GM18909 (cell line): Measurements from ENCODE around the gene NACC1.

ENCODE experiments used
- ATAC-seq: cut with Tn5 transposase; IDR thresholded peaks from one replicate; pipeline ENCODE4 v1.9.1; 2021; ENCODE audit warnings: mild to moderate bottlenecking; ENCODE audit not compliant: unreplicated experiment, poor library complexity

NACC1 gene

DNA sequence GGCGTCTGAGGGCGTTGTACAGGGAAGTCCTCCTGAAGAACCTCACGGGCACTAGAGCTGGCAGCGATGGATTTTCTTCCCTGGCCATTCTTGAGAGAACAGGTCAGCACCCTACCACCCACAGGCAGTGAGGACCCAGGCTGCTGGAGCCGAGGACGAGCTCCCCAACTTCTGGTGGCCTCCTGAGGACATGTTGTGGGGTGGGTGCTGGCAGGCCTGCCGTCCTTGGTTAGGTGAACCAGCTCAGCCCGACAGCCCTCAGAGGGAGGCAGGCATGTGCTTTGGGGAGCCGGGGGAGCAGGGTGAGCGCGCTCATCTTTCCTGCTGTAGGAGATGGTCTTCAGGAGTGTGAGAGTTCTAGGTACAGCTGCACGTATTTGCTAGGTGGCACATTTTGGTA is 30.8 kb upstream of the NACC1 start:
- ATAC-seq: no peak

DNA sequence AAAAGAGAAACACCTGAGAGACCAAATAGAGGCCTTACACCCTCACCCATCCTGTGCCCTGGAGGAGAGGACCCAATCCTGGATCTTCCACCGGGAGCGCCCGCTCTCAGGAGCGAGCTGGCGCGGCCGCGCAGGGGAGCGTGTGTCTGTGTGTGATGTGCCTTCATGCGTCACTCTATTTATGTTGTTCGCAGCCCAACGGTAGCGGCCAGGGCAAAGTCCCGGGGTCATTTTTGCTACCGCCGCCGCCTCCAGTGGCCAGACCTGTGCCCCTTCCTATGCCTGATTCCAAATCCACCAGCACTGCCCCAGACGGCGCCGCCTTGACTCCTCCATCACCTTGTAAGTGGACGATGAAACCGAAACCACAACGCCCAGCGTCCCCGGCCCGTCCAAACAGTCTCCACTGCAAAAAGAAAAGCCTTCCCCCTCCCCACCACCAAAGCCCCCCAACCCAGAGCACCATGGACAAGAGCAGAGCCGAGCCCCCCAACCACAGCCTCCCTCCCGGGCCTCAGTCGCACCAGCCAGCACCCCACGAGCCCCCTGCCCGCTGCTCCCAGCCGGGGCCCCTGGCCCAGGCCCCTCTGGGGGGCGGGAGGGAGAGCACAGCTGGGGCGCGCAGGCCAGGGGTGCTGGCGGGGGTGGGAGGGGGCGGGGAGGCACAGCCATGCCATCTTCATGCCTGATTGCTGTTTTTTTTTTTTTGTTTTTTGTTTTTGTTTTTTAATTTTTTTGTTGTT is 30.1 kb upstream of the NACC1 start:
- ATAC-seq: no peak

DNA sequence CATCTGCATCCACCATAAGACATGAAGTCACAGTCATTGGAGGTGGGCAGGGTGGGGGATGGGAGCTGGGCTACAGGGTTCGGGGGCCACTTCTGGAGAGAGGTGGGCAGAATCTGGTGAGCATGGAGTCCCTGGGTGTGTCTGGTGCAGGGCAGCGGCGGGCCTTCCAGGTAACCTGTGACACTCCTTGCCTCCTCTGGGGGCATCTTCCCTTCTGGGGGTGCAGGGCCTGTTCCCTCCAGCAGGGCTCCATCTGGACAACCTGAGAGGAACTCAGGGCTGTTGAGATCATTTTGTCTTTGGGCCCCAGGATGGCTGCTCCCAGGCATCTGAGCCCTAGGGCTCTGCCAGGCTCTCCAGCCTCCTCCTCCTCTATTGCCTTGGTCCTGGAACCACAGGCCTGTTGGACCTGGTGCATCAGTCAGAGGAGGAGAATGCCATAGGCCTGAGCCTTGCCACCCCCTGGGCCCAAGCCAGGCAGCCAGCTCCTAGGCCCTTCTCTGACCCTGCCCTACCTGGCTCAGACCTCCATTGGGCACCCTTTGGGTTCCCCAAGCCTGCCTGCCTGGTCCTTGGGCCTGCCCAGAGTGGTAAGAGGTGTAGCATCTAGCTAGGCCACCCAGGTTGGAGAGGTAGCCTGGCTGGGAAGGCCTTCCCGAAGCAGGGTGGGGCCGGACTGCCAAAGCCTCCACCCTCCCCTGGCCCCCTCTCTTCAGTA is 28.8 kb upstream of the NACC1 start:
- ATAC-seq: no peak

DNA sequence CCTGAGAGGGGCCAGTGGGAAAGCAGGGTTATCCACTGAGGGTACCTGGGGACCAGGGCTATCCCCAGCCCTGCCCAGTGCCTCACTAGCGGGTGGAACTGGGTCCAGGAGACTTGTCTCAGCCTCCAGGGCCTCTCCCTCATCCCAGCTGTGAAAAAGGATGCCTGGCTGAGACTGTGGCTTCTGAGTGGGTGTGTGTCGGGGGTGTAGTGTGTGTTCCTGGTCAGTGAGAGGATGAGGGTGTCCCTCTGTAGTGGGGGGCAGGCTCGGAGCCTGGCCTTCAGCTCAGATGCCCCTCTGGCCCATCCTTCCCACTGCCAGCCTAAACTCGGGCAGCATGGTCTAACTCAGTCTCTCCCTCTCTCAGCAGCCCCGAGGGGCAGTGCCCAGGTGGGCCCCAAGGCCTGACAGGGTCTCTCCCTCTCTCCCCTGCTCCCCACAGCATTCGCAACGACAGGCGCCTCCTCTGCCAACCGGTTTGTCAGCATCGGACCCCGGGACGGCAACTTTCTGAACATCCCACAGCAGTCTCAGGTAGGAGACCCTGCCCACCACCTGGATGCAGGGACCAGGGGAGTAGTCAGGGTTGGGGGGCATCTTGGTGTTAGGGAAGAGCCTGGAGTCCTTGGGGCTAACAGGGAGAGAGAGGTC is 28.1 kb upstream of the NACC1 start:
- ATAC-seq: no peak

DNA sequence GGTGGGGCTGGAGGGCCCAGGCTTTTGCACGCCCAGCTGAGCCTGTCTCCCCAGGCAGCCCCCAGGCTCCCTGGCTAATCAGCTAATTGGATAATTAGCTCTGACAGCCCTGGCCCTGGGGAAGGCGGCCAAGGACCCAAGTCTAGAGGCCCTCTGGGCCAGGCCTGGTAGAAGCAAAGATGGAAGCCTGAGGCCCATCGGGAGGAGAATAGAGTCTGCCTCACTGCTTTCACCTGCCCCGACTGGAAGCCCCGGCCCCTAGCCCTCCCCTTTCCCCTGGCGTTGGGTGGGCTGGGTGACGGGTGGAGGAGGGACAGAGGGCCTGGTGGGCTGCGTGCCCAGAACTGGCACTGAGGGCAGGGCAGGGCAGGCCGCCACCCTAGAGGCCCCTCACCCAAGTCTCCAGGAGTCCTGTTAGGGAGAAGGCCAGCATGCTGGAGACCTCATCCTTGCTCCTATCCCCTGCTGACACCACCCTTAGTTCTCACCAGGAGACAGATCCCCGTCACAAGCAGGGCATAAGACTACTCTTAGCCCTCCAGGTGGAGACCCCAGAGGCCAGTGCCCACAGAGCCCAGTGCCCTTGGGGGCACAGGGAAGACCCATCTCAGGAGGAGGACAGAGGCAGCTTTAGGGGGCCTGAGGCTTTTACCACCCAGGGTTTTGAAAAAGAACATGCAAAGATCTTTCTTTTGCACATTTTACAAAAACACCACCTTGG is 27.4 kb upstream of the NACC1 start:
- ATAC-seq: no peak

DNA sequence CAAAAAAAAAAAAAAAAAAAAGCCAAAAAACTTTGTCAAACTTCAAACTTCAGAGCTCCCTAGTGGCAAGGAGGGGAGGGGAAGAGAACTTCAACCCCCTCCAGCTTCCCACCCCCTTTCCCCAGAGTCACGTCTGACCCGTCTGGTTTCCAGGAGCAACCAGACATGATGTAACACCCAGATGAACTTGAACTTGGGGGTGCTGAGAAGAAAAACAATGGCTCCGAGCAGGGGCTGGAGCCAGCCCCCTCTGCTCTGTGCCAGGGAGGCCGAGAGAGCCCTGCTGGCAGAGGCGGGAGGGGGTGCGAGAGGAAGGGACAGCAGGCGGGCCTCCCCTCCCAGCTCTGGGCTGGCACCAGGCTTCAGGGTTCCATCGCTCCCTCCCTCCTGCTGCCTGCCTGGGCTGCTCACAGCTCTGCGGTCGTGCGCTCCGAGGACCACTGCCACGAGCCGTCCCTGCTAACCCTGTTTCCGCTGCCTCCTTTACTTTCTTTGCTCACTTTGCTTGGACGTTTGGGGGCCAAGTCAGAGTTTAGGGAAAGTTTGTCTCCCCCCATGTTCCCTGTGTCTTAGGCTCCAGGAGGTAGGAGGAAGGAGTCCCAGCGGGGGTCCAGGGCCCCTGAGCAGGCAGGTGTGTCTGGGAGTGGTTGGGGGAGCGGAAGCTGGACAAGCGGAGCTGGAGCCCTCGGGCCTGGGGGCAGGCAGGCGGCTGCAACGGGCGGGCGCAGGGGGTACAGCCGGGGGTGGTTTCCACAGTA is 26.5 kb upstream of the NACC1 start:
- no peak for ATAC-seq

DNA sequence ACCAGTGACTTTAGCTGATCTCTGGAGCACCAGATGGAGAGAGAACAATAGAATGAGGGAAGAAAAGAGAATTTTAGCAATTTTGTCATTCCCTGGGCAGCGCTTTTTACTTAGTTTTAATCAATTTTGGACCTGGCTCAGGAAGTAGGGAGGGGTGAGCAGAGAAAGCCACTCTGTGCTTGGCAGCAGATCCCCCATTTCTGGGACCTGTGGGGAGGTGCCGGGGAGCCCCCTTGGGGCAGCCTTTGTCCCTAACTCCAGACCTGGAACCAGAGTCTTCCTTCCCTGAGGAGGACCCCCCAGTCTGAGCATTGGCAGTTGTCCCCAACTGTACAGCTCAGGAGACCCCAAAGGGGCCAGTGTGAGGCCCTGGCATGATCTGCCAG is 25.9 kb upstream of the NACC1 start:
- ATAC-seq: no peak

DNA sequence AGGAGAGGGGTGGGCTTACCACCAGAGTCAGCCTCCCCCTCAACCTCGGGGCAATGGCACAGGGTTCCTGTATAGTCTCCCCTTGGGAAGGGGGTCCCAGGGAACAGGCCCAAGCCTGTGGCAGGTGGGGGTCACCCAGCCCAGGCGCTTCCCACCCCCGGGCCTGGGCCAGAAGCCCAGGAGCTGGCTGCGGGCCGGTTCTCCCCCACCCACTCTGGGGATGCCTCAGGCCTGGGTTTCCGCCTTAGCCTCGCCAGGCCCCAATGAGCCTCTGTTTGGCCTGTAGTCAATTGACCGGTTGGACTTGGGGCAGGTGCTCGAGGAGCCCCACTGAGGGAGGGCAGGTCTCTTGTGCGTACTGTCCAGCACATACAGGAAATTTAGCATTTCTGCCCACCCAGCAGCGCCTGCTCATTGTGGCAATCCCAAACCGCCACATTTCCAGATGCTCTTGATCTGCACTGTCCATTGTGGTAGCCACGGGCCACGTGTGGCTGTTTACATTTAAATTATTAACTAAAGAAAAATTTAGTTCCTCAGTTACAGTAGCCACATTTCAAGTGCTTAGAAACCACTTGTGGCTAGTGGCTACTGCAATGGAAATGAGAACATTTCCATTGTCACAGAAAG is 25.3 kb upstream of the NACC1 start:
- ATAC-seq: no peak

DNA sequence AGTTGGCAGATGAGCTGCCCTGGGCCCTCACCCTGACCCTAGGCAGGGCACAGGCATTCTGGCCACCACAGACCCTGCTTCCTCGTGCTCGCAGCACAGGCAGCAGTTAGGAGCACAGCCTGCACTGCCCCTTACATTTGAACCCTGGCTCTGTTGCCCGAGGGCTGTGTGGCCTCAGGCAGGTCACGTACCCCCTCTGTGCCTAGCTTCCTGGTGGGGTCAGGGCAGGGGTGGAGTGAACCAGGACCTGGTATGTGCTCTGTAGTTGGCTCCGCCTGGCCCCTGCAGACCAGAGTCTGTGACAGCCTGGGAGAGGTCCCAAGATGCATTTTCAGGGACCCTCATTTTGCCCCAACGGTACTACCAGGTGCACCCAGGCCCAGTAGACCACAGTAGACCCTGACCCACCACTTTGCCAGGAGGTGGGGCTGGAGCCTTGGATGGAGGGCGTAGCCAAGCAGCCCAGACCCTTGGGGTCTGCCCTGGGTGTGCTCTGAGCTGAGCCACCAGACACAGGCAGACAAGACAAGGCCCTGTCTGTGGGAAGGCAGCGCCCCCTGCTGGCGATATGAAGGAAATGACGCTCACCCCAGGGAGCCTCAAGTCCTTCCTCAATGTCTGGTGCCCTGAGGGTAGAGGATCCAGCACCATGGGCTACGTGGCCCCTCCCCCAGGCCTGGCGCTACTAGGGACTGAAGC is 24.5 kb upstream of the NACC1 start:
- no peak for ATAC-seq

DNA sequence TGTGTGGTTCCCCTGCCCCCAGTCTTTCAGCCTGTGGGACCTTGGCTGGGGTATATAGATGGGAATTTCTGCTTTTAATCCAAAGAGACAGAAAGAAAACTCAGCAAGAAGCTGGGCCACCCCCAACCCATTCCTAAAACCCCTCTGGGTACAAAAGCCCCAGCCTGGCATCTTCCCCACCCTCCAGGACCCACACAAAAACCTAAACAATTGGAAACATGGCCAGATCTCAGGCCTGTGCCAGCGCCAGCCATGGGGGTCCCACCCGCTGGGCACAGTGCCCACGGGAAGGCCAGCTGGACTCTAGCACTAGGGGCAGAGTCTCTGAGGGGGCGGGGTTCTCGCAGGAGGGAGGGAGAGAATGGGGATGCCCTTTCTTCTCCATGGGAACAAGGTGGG is 24.0 kb upstream of the NACC1 start:
- no peak for ATAC-seq

DNA sequence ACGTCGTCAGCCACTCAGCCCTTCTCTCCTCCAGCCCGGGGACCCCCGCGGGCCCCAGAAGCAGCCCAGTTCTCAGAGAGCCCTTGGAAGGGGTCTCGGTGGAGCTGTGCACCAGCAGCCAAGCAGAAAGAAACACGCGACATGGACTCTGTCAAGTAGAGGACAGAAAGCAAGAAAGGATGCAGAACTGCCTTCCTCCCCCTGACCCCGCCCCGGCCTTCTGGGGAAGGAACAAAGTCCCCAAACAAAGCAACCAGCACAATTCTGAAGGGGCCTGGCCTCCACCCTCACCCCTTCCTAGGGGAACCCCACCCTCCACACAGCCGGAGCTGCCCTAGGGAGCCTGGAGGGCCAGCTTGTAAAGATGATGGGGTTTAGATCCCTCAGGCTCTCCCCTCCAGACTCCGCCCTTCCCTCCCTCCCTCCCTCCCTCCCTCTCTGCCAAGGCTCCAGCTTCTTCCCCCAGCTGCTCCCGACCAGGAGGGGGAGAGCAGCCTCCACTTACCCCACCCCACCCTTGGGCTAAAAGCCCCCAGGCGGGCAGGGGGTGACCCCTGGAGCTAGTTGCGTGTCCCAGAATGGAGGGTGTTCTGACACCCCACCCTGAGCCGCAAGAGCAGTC is 23.2 kb upstream of the NACC1 start:
- no peak for ATAC-seq

DNA sequence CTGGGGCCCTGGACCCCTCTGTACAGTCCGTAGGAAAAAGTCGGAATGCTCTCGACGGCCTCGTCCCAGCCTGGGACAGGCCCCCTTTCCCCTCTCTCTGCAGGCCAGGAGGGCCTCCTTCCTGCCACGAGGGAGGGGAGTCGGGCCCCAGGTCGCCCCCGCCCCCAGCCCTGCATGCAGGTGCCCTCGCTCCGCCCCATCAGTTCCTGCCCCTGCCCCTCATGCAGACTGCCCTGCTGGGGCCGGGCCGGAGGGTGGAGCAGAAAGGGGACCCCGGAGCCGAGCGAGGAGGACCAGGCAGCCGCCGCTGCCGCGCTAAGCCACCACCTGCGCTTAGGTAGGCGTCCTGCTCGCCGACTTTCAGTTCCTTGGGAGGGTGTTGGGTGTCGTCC is 22.7 kb upstream of the NACC1 start:
- ATAC-seq: no peak

DNA sequence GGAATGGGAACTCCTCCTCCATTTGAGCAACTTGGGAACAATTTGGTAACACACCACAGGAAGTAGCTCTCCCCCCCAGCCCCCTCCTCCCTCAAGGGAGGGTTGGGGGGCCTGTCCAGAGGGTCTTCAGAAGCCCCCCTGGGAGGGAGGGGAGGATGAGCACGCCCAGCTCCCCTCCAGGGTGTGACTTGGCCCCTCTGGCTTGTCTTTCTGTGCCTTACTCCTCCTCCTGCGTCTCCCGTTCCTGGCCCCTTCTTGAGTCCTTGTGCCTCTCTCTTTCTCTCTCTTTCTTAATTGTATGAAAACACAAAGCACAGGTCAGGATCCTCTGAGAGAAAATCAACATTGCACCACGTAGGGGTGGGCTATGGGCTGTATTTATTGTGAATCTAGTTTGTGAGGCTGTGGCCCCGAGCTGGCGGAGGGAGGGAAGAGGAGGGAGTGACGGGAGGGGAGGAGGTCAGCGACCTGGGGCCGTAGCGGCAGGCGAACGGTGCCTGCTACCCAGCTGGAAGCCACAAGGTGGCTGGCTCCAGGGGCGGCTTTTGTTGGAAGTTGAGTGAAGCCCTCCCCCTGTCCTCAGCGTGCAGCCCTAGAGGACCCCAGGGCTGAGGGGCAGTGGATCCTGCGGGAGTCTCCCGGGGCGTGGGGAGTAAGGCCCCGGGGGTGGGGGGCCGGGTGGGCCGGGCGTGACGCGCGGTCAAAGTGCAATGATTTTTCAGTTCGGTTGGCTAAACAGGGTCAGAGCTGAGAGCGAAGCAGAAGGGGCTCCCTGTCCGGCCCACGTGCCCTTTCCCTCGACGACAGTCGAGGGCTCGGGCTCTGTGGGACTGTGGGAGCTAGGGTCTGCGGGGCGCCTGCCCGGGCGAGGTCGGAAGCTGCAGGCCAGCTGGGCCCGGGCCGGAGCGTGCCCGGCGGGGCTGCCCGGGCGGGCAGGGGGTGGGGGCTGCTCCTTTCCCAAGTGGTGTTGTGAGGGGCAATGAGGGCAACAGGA is 21.8 kb upstream of the NACC1 start:
- no peak for ATAC-seq

DNA sequence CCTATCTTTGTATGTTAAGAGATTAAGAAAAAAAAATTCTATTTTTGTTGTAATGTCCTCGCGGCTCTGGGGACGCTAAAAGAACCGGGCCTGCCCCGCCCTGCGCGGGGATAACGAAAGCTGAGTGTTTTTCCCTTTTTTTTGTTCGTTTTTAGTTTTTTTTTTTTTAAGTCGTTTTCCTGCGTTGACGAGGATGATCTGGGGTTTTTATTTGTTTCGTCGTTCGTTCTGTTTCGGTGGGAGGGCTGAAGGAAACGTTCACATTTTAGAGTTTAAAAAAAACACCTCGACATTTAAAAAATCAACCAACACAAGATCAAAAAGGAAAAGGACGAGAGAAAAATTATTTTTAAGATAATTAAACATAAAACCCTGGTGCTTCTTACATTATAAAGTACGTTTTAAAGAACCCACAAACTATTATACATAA is 21.0 kb upstream of the NACC1 start:
- no peak for ATAC-seq

DNA sequence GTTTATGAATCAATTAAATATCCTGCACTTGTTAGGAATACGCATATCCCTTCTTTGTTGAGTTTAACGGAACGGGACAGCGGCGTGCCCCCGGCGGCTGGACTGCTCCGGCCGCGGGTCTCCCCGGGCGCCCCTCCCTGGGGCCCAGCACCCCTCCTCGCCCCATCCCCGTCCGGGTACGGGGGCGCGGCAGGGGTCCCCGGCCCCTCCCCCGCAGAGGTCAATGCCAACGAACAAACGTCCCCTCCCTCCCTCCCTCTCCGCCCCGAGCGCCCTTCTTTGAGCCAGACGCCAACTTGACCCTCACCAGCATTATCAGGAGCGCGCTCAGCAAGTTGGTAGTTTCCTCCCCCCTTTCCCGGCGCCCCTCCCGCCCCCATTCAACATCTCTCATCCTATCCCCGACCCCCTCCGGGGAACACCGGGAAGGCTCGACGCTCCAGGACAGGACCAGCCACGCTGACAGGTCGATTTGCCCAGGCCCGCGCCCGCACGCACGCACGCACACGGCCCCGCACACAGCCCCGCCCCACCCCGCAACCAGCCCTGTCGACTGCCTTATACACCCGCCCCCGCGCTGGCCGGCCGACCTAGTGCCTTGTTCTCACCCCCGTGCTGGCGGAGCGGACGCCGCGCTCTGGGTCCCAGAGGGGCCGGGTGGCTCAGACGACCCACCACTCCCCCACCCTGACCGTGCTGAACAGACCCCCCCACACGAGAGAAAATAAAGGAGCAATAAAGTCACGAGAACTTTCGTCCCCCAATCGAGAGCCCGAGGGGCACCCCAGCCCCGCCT is 20.4 kb upstream of the NACC1 start:
- no peak for ATAC-seq

DNA sequence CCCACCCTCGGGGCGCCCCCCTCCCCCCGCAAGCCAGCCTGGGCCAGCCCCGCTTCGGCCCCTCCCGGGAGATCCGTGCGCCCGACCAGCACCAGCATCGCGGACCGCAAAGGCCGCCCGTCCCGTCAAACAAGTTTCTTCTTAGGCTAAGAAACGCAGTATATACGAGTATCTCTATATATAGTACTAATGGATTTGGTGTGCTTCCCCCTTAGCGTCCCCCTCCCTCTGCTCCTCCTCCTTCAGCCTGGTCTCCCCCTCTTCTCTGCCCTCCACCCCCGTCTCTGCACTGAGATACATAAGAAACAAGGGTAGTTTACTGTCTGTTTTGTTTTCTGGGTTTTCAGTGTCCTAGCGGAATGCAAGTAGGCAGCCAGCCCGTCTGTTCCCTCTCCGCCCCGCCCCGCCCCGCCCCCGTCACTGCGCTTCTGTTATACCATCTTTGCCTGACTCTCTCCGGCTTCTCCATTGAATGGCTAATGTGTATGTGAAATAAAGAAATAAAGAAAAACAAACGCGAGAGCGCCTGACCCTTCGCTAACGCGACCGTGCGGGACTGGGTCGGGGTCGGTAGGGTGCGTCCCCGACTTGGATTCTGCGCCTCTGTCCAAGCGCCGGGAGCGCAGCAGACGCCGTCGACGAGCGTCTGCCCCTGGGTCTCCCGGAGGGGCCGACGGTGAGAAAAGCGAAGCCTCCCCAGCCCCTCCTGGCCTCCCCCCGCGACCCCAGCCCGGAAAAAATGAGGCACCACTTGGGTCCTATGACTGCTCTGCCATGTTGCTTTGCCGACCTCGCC is 19.6 kb upstream of the NACC1 start:
- no peak for ATAC-seq
